ENCODE measurements around the gene AUTS2.

Gene AUTS2

GRCh38 chr7:69710768-69711438 is 112.6 kb downstream of the AUTS2 start:
- H3K27ac ChIP-seq: no peak overlapping the region
- H3K36me3 ChIP-seq: no peaks in the 10 kb centered on the region
- H3K27me3 ChIP-seq: no peaks in the 10 kb centered on the region
- TF ChIP-seq CTCF (IDR thresholded peaks at IDR 0.05): no peak
- no peak for DNase-seq
- H3K9me3 ChIP-seq: no peaks in the 10 kb centered on the region
- no peak overlapping the region for H3K4me3 ChIP-seq
- no peaks in the 10 kb centered on the region for H3K4me1 ChIP-seq
- intact Hi-C loops (cut with DNase I; ENCODE audit: low total_unique reads): no loop called here

GRCh38 chr7:69714886-69715576 is 116.8 kb downstream of the AUTS2 start:
- intact Hi-C loops (cut with DNase I; ENCODE audit: low total_unique reads): no loop called here
- Histone ChIP-seq H3K36me3 (no peaks in the 10 kb centered on the region), H3K4me1 (no peaks in the 10 kb centered on the region), H3K9me3 (no peaks in the 10 kb centered on the region), H3K27ac (no peak overlapping the region), H3K27me3 (peaks cover 0 to 11% of the 10 kb centered on the region in 2 donors), H3K4me3 (no peak overlapping the region)
- no peak for DNase-seq
- no peak for TF ChIP-seq CTCF (IDR thresholded peaks at IDR 0.05)

DNA sequence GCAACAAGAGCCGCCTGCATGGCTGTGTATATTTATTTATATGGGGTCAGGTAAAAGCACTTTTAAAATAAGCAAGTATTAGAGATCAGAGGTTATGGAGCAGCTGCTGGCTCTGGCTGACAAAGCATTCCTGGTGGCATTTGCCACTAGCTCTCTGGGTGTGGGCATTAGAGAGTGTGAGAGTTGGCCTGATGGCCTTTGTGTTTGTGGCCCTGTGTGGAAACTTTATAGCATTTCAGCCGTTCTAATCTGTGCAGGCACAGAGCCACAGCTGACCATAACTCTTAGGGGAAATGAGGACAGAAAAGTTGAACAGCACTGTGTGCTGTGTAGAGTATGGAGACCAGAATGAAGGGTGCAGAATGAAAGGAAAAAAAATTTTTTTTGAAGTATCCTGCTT is 118.9 kb downstream of the AUTS2 start:
- DNase-seq: no peak
- H3K4me1 ChIP-seq: no peaks in the 10 kb centered on the region
- intact Hi-C loops (cut with DNase I; ENCODE audit: low total_unique reads): no loop called here
- no peaks in the 10 kb centered on the region for H3K36me3 ChIP-seq
- no peak overlapping the region for H3K4me3 ChIP-seq
- TF ChIP-seq CTCF (IDR thresholded peaks at IDR 0.05): no peak
- H3K27ac ChIP-seq: no peak overlapping the region
- peaks cover 0 to 11% of the 10 kb centered on the region in 2 donors for H3K27me3 ChIP-seq
- H3K9me3 ChIP-seq: no peaks in the 10 kb centered on the region

DNA sequence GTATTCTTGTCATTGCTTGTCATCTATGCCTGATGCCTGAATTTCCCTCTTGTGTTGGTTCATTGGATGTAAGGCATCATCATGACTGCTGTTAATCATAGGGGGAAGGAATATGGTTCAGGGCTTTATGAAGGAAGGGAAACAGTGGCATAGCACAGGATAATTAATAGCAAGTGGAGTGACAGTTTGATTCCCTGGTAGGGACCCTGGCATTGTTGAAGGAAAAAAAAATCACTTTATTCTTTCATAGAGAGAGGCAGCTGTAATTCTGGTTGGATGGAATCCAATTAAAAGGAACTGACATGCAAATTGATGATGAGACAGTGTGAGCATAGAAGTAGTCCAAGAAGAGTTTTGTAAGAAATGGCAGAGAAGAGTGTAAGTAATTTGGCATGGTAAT is 121.4 kb downstream of the AUTS2 start:
- H3K27me3 ChIP-seq: peaks cover 0 to 11% of the 10 kb centered on the region in 2 donors
- no peaks in the 10 kb centered on the region for H3K36me3 ChIP-seq
- no peak for DNase-seq
- no peak overlapping the region for H3K4me3 ChIP-seq
- H3K4me1 ChIP-seq: no peaks in the 10 kb centered on the region
- H3K9me3 ChIP-seq: no peaks in the 10 kb centered on the region
- no peak for TF ChIP-seq CTCF (IDR thresholded peaks at IDR 0.05)
- no peak overlapping the region for H3K27ac ChIP-seq
- intact Hi-C loops (cut with DNase I; ENCODE audit: low total_unique reads): no loop called here

DNA sequence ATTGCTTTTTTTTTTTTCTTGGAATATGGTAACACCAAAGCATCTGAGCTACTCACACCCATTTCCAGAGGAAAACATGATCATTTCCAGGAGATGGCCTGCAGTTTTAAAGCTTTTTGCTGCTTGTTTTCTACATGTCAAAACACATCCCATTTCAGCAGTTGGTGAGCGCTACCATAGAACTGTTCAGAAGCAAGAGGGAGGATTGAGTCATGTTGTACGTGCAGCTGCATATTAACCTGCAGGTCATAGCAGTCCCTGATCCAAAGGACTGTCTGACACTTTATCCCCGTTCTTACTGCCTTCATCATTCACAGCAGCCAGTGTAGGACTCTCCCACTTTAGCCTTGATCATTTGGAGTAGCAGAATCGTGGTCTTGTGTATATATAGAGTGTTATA is 124.6 kb downstream of the AUTS2 start:
- H3K27ac ChIP-seq: no peak overlapping the region
- DNase-seq: no peak
- H3K27me3 ChIP-seq: no peaks in the 10 kb centered on the region
- H3K36me3 ChIP-seq: no peaks in the 10 kb centered on the region
- TF ChIP-seq CTCF (IDR thresholded peaks at IDR 0.05): no peak
- H3K4me1 ChIP-seq: no peaks in the 10 kb centered on the region
- no peaks in the 10 kb centered on the region for H3K9me3 ChIP-seq
- H3K4me3 ChIP-seq: no peak overlapping the region
- intact Hi-C loops (cut with DNase I; ENCODE audit: low total_unique reads): no loop called here
